PC-3 (cell line): Measurements from ENCODE around the gene SMOC2. TPM values are rescaled to one million over a fixed set of nuclear protein-coding genes. Genes with fewer than 3 reads are reported as not detected.

ENCODE experiments used
- ATAC-seq: fragments of 200-7000 bp; cut with Tn5 transposase; 2 replicates; pipeline ENCODE4 v1.9.1; 2020; ENCODE audit warnings: mild to moderate bottlenecking, moderate library complexity
- BruUV-seq: library from RNA; stranded (reverse); fragments of 400-500 nt; replicated peaks from 2 replicates; lab custom pipeline; 2021; lab: Mats Ljungman, UMichigan
- CTCF ChIA-PET: fragments of 300-600 bp; sonication (Branson Sonifier 250); formaldehyde crosslinking; loops from one replicate; lab custom pipeline; 2022; ENCODE audit warnings: antibody characterized with exemption; lab: Charles Lee
- POLR2A ChIA-PET: fragments of 300-600 bp; sonication (Branson Sonifier 250); formaldehyde crosslinking; loops from one replicate; lab custom pipeline; 2022; ENCODE audit warnings: antibody characterized with exemption; ENCODE audit not compliant: unreplicated experiment; lab: Charles Lee
- DNase-seq: peaks from one replicate; pipeline ENCODE4 v3.0.0-alpha.2; 2015
- H2AFZ ChIP-seq: fragments of 300-600 bp; sonication (generic); 2 replicates; pipeline ENCODE4 v1.6.0; 2016; ENCODE audit warnings: antibody characterized with exemption, low read length
- H3F3A ChIP-seq: fragments of 300-600 bp; sonication (generic); one replicate; pipeline ENCODE4 v1.6.0; 2017; ENCODE audit warnings: antibody characterized with exemption, low read length, control low read depth, mild to moderate bottlenecking; ENCODE audit not compliant: unreplicated experiment
- H3K27ac ChIP-seq: fragments of 300-600 bp; sonication (generic); 2 replicates; pipeline ENCODE4 v1.5.1; 2016; ENCODE audit warnings: mild to moderate bottlenecking, low read length
- H3K27me3 ChIP-seq: fragments of 300-600 bp; sonication (generic); 2 replicates; pipeline ENCODE4 v1.6.1; 2016; ENCODE audit warnings: low read length, mixed read lengths
- H3K36me3 ChIP-seq: fragments of 300-600 bp; sonication (generic); 2 replicates; pipeline ENCODE4 v1.6.1; 2016; ENCODE audit warnings: low read depth, mixed run types, low read length, mixed read lengths
- H3K4me1 ChIP-seq: fragments of 300-600 bp; sonication (generic); 2 replicates; pipeline ENCODE4 v1.5.1; 2016; ENCODE audit warnings: low read length; ENCODE audit not compliant: insufficient read depth
- H3K4me2 ChIP-seq: fragments of 300-600 bp; sonication (generic); 2 replicates; pipeline ENCODE4 v1.6.0; 2016; ENCODE audit warnings: low read length
- H3K4me3 ChIP-seq: fragments of 300-600 bp; sonication (generic); 2 replicates; pipeline ENCODE4 v1.5.1; 2016; ENCODE audit warnings: mild to moderate bottlenecking, low read length, mixed read lengths
- H3K79me2 ChIP-seq: fragments of 300-600 bp; sonication (generic); 2 replicates; pipeline ENCODE4 v1.6.1; 2017; ENCODE audit warnings: low read length, mixed read lengths
- H3K9ac ChIP-seq: fragments of 300-600 bp; sonication (generic); 2 replicates; pipeline ENCODE4 v1.6.0; 2016; ENCODE audit warnings: mild to moderate bottlenecking, low read length
- H3K9me2 ChIP-seq: fragments of 300-600 bp; sonication (generic); replicated peaks from 2 replicates; pipeline ENCODE4 v1.6.1; 2016; ENCODE audit warnings: mixed run types, low read length, mixed read lengths
- H3K9me3 ChIP-seq: fragments of 300-600 bp; sonication (generic); 2 replicates; pipeline ENCODE4 v1.6.1; 2016; ENCODE audit warnings: low read length, mixed read lengths
- H4K20me1 ChIP-seq: fragments of 300-600 bp; sonication (generic); 2 replicates; pipeline ENCODE4 v1.6.1; 2016; ENCODE audit warnings: low read length, mixed read lengths
- EZH2 ChIP-seq: fragments of 300-600 bp; sonication (generic); IDR thresholded peaks from one replicate; pipeline ENCODE4 v1.6.1; 2017; ENCODE audit warnings: antibody characterized with exemption, mild to moderate bottlenecking, low read length; ENCODE audit not compliant: unreplicated experiment
- EZH2phosphoT487 ChIP-seq: fragments of 300-600 bp; sonication (generic); IDR thresholded peaks from 2 replicates; pipeline ENCODE4 v1.6.1; 2018; ENCODE audit warnings: mild to moderate bottlenecking, antibody characterized with exemption, low read length, borderline replicate concordance
- intact Hi-C: fragments of 100-400 bp; cut with micrococcal nuclease; formaldehyde crosslinking; loops from 2 replicates; pipeline ENCODE4 v1.9.0; 2023
- total RNA-seq: library from RNA; depleted of rRNA; stranded (reverse); fragments of >200 nt; gene quantifications from 2 replicates; pipeline ENCODE4 v1.2.3, GENCODE V29; 2014
- TF ChIP-seq, protein P1 (sequence below): fragments of 300-600 bp; sonication (generic); conservative IDR thresholded peaks from 2 replicates; pipeline ENCODE4 v1.5.1; 2017; ENCODE audit warnings: antibody characterized with exemption, low read depth, mild to moderate bottlenecking, low read length

SMOC2 gene
- total RNA-seq, 1 experiment from 2014 or later = not detected

- Histone ChIP-seq H3K79me2 (no peaks in the 10 kb centered on the region), H3K9ac (no peak overlapping the region), H3K36me3 (no peaks in the 10 kb centered on the region), H3K4me3 (no peak overlapping the region), H3K9me2 (no peaks in the 10 kb centered on the region), H3K4me2 (no peak overlapping the region), H3K4me1 (no peaks in the 10 kb centered on the region), H3K27ac (no peak overlapping the region), H3K27me3 (no peaks in the 10 kb centered on the region; the same call in 1 of the 2 replicates), H3F3A (no peaks in the 10 kb centered on the region), H4K20me1 (no peaks in the 10 kb centered on the region), H2AFZ (no peak overlapping the region), H3K9me3 (no peaks in the 10 kb centered on the region)
- no peak for DNase-seq
- TF ChIP-seq EZH2 (no peak), EZH2phosphoT487 (no peak)
- TF ChIP-seq, protein P1, sequence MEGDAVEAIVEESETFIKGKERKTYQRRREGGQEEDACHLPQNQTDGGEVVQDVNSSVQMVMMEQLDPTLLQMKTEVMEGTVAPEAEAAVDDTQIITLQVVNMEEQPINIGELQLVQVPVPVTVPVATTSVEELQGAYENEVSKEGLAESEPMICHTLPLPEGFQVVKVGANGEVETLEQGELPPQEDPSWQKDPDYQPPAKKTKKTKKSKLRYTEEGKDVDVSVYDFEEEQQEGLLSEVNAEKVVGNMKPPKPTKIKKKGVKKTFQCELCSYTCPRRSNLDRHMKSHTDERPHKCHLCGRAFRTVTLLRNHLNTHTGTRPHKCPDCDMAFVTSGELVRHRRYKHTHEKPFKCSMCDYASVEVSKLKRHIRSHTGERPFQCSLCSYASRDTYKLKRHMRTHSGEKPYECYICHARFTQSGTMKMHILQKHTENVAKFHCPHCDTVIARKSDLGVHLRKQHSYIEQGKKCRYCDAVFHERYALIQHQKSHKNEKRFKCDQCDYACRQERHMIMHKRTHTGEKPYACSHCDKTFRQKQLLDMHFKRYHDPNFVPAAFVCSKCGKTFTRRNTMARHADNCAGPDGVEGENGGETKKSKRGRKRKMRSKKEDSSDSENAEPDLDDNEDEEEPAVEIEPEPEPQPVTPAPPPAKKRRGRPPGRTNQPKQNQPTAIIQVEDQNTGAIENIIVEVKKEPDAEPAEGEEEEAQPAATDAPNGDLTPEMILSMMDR = no peak
- ATAC-seq = no peak
- POLR2A ChIA-PET = interaction anchor here (0.9 kb wide), 1 partner anchor 24 kb away, joined by 3 read pairs; no protein-coding TSS in a partner anchor
- CTCF ChIA-PET = no interaction called here
- BruUV-seq = no TSS peak
- intact Hi-C loops = no loop called here
Observed at GRCh38 chr6:168616816-168617765, 176.1 kb downstream of the SMOC2 start.

DNA sequence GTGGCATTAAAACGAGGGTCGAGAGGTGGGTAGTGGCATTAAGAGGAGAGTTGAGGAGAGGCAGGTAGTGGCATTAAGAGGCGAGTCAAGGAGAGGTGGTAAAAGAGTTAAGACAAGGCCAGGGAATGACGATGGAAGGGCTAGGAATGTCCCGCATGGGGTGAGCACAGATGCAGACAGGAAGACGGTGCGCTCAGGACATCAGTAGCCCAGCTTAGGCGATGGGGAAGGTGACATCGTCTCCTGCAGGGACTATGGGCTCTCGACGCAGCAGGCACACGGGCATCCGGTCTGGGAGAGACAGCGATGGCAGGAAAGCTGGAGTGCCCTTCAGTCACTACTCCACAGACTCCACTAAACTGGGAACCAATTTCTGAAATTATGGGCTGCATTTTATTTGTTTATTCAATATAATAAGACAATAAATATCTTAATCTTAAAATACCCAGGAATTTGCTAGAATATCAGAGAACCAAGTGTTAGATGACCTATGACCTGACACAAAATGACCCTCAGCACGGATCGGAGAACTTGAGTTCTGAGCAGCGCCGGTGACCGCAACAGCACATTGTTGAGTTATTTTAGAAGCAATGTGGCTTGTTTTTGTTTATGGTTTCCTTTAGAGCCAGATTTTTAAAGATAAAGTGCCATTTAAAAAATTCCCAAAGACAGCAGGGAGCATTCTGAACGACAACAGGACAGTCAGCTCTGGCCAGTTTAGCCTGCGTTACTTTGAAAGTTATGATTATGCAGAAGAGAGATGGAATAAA is 177.7 kb downstream of the SMOC2 start:
- Histone ChIP-seq H2AFZ (no peak overlapping the region), H3K9me3 (no peaks in the 10 kb centered on the region), H3K4me3 (no peak overlapping the region), H3K4me2 (no peak overlapping the region), H3K27ac (no peak overlapping the region), H3K9ac (no peak overlapping the region), H3K9me2 (no peaks in the 10 kb centered on the region), H3K79me2 (no peaks in the 10 kb centered on the region), H3K27me3 (no peaks in the 10 kb centered on the region; the same call in 1 of the 2 replicates), H3K4me1 (no peaks in the 10 kb centered on the region), H3F3A (no peaks in the 10 kb centered on the region), H4K20me1 (no peaks in the 10 kb centered on the region), H3K36me3 (no peaks in the 10 kb centered on the region)
- DNase-seq = no peak
- no peak for TF ChIP-seq EZH2
- TF ChIP-seq, protein P1 = no peak
- TF ChIP-seq EZH2phosphoT487 = no peak
- intact Hi-C loops = no loop called here
- BruUV-seq = no TSS peak
- POLR2A ChIA-PET = no interaction called here
- CTCF ChIA-PET = no interaction called here
- ATAC-seq = no peak
